Fibroblast of skin of scalp (primary cell): ENCODE data around the gene OR52N1. TPM values are rescaled to one million over a fixed set of nuclear protein-coding genes. Genes with fewer than 3 reads are reported as not detected.

ENCODE experiments used
- DNase-seq: peaks from one replicate; pipeline ENCODE4 v3.0.0-alpha.2; 2013
- polyA plus RNA-seq, 2 experiments: library from polyadenylated mRNA; unstranded; fragments of 120-200 nt; gene quantifications; one replicate each; pipeline ENCODE4 v1.2.1, GENCODE V29; 2013; ENCODE audit not compliant: insufficient read length in 2 of 2

Gene OR52N1
- polyA plus RNA-seq (2013, experiment 1 of 2; ENCODE audit: insufficient read length) = not detected
- not detected for polyA plus RNA-seq (2013, experiment 2 of 2; ENCODE audit: insufficient read length)

- no peak for DNase-seq
Measured at GRCh38 chr11:5791165-5791564, at the start of gene OR52N1. Gene OR52N1, minus strand, starts transcription at chr11:5791265. Its CDS starts 2,449 bp downstream, at chr11:5788816.

GRCh38 chr11:5837695-5838094, 46.6 kb upstream of the OR52N1 start:
- DNase-seq = no peak

- no peak for DNase-seq
Measured at GRCh38 chr11:5833446-5833845, 42.4 kb upstream of the OR52N1 start.

GRCh38 chr11:5831196-5831829, 40.2 kb upstream of the OR52N1 start:
- DNase-seq = no peak

GRCh38 chr11:5818245-5818886, 27.3 kb upstream of the OR52N1 start:
- DNase-seq = no peak

DNA sequence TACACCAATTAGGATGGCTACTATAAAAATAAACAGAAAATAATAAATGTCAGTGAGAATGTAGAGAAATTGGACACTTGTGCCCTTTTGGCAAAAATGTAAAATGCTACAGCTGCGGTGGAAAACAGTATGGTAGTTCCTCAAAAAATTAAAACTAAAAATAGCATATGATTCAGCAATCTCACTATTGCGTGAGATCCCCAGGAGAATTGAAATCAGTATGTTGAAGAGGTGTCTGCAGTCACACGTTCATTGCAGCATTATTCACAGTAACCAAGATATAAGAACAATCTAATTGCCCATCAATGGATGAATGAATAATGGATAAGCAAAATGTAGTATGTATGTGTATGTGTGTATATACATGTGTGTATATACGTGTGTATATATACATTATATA, 24.5 kb upstream of the OR52N1 start:
- DNase-seq = no peak

DNA sequence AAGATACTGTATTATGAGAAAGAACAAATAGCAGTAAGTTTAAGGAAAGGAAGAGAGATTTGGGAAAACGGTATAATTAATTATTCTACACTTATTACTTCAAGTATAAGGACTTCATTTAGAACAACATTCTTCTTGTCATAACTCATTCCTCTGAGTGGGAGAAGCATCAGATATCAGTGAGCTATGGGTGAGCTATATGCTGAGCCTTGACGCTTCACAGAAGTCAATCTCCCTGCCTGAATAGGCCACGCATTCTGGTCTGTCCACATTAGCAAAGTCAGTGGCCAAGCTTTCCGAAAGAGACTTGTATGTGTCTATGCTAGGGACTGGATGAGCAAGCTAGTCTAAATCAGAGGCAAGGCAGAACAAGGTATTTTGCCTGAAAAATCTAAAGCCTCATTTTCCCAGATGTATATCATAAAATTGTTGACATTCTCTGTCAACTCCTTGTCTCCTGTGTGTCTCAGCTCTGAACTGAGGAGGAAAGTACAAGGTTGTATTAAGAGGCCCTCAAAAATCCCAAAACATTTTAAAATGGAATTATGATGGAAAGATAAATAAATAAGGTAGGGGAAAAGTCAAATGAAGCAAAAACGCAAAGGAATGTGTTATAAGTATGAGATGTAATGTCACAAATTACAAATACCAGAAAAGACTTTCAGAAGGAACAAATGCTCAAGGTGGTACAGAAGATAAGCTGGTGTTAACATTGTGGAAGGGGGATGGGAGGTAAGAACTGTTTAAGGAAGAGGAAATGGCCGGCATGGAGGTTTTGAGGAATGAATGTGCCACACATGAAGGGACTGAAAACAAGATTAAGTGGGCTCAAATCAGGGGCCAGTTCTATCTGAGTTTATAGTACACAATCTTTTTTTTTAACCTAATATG, 19.1 kb upstream of the OR52N1 start:
- no peak for DNase-seq

GRCh38 chr11:5809122-5809519, 18.1 kb upstream of the OR52N1 start:
- no peak for DNase-seq

GRCh38 chr11:5808500-5809121, 17.5 kb upstream of the OR52N1 start, which contains the start of gene OR52N2:
Gene OR52N2, plus strand, starts transcription at chr11:5808924. Its CDS starts 11,412 bp downstream, at chr11:5820336.
- peak; percentile 72 for DNase-seq

DNA sequence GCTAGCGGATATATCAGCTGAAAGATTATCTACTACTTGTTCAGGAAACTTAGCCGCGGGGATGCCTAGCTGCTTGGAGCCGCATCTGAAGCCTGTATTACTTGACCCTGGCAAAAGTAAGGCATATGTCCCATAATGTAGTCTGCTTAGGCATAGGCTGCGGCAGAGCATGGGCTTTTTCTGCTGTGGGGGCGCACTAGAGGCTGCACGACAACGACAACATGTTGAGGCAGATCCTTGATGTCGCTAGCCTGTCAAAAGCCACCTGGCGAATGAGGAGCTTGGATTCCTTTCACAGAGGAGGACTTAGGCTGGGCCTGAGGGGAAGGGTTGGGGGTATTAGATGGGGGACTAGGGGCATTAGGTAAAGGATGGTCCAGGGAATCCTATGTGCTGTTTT, 16.5 kb upstream of the OR52N1 start:
- DNase-seq = no peak

- no peak for DNase-seq
Measured at GRCh38 chr11:5803982-5804381, 12.9 kb upstream of the OR52N1 start.

GRCh38 chr11:5796541-5796940, 5.5 kb upstream of the OR52N1 start:
- no peak for DNase-seq

DNA sequence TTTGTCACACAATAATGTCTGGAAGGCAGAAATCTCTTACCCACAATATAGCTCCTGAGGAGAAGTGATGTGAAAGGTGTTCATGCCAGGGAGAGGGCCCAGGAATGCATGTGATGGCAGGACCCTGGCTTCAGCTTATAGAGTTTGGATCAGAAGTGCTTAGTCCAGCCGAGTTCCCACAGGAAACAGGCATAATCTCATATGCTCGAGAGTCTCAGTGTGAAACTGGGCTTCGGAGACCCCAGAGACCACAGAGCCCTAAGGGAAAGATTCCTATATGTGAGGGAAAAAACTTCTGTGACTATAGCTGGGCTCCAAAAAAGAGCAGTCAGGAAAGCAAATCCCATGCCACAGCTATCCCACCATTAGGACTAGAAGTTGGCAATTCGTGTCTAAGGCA, 7.8 kb downstream of the OR52N1 start, which contains the start of gene OR52N5:
Gene OR52N5 (minus strand): TSS at position 101 of the 400 bp plus-strand sequence. CDS start 4,721 bp downstream, outside the sequence.
- DNase-seq = no peak

DNA sequence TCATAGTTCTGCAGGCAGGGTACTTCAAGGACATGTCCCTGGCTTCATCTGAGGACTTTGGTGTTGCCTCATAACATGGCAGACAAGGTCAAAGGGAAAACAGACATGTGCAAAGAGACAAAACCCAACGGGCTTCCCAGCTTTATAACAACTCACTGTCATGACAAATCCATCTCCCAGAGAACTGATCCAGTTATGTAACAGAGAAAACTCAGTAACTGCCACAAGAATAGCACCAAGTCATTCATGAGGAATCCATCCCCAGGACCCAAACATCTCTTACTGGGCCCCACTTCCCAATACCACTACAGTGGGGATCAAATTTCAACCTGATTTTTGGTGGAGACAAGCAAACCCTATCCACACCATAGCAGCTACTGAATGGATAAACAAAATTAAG, 24.0 kb downstream of the OR52N1 start:
- DNase-seq = no peak

- no peak for DNase-seq
Measured at GRCh38 chr11:5753943-5754342, 37.1 kb downstream of the OR52N1 start, which contains the start of gene OR52N4. Gene OR52N4, plus strand, starts transcription at chr11:5754243. Its CDS starts 498 bp downstream, at chr11:5754741.

DNA sequence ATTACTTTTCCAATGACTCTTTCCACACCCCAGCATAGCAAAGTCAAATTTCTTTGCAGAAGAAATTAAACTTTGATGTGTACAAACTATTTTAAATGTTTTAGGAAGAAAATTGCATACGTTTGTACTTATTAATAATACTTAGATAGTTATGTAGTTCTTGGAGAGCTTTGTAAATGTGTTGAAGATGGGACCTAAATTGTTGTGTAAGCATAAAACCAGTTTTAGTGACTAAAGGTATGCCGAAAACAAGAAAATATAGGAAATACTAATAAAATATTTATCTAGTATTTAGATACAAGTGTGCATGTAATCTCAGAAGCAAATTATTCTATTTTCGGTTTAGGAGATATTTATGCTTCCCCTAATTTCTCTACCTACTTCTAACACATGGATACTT, 41.2 kb downstream of the OR52N1 start:
- DNase-seq = no peak

GRCh38 chr11:5746614-5747013, 44.5 kb downstream of the OR52N1 start:
- DNase-seq = no peak

DNA sequence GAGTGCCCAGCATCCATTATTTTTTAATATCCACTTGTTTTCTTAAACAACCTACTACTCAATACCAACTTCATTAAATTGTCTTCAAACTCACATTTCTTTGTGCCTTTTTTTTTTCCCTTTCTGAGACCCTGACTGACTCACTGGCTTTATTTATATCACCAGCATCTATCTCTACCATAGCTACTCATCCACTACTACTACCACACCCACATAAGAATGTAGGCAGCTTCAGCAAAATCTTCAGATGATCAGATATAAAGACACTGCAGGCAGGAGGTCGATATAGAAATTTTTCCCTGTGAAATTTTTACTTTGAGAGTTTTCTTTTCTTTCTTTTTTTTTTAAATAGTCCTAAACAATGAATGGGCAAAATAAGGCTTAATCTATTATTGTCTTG, 52.6 kb downstream of the OR52N1 start:
- DNase-seq = no peak

GRCh38 chr11:5737670-5738392, 53.2 kb downstream of the OR52N1 start:
- no peak for DNase-seq

DNA sequence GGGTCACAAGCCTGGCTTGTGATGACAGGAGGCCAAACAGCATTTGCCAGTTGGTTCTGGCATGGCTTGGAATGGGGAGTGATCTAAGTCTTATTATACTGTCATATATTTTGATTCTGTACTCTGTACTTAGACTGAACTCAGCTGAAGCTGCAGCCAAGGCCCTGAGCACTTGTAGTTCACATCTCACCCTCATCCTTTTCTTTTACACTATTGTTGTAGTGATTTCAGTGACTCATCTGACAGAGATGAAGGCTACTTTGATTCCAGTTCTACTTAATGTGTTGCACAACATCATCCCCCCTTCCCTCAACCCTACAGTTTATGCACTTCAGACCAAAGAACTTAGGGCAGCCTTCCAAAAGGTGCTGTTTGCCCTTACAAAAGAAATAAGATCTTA, 54.0 kb downstream of the OR52N1 start:
- DNase-seq = peak; percentile 10
